ENCODE results near the gene HPS1. TPM values are rescaled to one million over a fixed set of nuclear protein-coding genes. Genes with fewer than 3 reads are reported as not detected.

HPS1 gene
- total RNA-seq, 1 experiment from 2014 or later, result 47.4 TPM

DNA sequence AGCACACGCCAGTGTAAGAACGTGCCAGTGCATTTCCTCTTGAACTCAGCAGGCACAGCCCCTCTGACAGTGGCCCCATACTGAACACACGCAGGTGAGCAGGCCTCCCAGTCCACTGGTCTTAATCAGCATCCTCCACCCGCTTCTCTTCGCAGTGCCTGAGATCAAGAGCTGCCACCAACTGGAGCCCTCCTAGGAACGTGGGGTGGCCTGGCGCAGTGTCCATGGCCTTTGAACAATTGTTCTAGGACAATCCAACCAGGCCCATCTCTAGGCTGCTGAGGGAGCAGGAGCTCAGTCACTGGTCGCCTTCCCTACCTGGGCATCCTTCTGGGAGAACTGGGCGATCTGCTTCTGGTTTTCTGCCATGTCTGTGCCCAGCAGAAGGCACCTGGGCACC lies 47.0 kb downstream of the HPS1 start:
- Histone ChIP-seq H3K23ac (ENCODE audit: insufficient read length, low read depth, low read length) (no peak overlapping the region), H3K79me1 (ENCODE audit: insufficient read depth, low read depth, low read length, poor library complexity, severe bottlenecking) (no peaks in the 10 kb centered on the region), H3K4me2 (ENCODE audit: insufficient read depth, insufficient read length, low read length) (no peak overlapping the region), H2BK120ac (ENCODE audit: low read depth, low read length, poor library complexity, severe bottlenecking) (no peak overlapping the region), H2BK12ac (ENCODE audit: insufficient read length, low read depth, low read length) (no peak overlapping the region), H4K20me1 (ENCODE audit: control insufficient read depth, insufficient read depth, insufficient read length) (no peaks in the 10 kb centered on the region), H3K4me1 (ENCODE audit: insufficient read depth, low read length) (no peaks in the 10 kb centered on the region; the same call in 1 of the 2 replicates), H3T11ph (ENCODE audit: low read length) (no peak overlapping the region), H2AK5ac (ENCODE audit: insufficient read length, low read length) (no peak overlapping the region), H2BK20ac (ENCODE audit: low read depth, low read length, poor library complexity, severe bottlenecking) (no peak overlapping the region), H3K23me2 (ENCODE audit: insufficient read length, low read depth, low read length, poor library complexity, severe bottlenecking) (no peaks in the 10 kb centered on the region), H4K91ac (ENCODE audit: insufficient read length, low read depth, low read length) (no peak overlapping the region), H3K14ac (ENCODE audit: insufficient read depth, low read length) (peak overlapping the region; percentile 40; the same call in 1 of the 2 replicates), H3K27ac (ENCODE audit: insufficient read length, low read depth, low read length) (no peak overlapping the region), H3K79me2 (ENCODE audit: insufficient read depth, low read length) (no peaks in the 10 kb centered on the region), H2AFZ (ENCODE audit: low read length) (no peak overlapping the region), H3K18ac (ENCODE audit: insufficient read length, low read depth, low read length) (no peak overlapping the region), H3K4ac (ENCODE audit: low read depth, low read length) (no peak overlapping the region), H2BK15ac (ENCODE audit: low read depth, low read length) (no peak overlapping the region), H3K9me3 (ENCODE audit: control insufficient read depth, low read depth, low read length) (no peaks in the 10 kb centered on the region), H4K8ac (replicated peaks; ENCODE audit: insufficient read length, low read depth, low read length) (no peak overlapping the region), H3K9ac (ENCODE audit: extremely low read depth, insufficient read length, low read length) (no peak overlapping the region), H3K27me3 (ENCODE audit: insufficient read depth, low read length) (no peaks in the 10 kb centered on the region), H3K56ac (ENCODE audit: insufficient read length, low read depth, low read length) (no peak overlapping the region), H4K5ac (ENCODE audit: insufficient read length, low read depth, low read length) (no peak overlapping the region), H2BK5ac (ENCODE audit: insufficient read length, low read length) (no peak overlapping the region)
- H3K36me3 Mint-ChIP-seq (ENCODE audit: insufficient read depth in 1 of 3, low read depth in 3 of 3), result no peaks in the 10 kb centered on the region; a peak in 2 of 7 replicates
- H3K4me3 Mint-ChIP-seq, result no peak overlapping the region
- no peaks in the 10 kb centered on the region for H3K27me3 Mint-ChIP-seq (ENCODE audit: low read depth)
- H3K27ac Mint-ChIP-seq, result no peak overlapping the region
- no peaks in the 10 kb centered on the region for H3K9me3 Mint-ChIP-seq
- WGBS (ENCODE audit: extremely low coverage, insufficient read length, low lambda C conversion rate), result no CpG with 5 or more reads among the region's 9 CpGs
- H3K4me1 Mint-ChIP-seq, result peaks cover 5 to 8% of the 10 kb centered on the region in 2 experiments
- TF ChIP-seq, protein P1, sequence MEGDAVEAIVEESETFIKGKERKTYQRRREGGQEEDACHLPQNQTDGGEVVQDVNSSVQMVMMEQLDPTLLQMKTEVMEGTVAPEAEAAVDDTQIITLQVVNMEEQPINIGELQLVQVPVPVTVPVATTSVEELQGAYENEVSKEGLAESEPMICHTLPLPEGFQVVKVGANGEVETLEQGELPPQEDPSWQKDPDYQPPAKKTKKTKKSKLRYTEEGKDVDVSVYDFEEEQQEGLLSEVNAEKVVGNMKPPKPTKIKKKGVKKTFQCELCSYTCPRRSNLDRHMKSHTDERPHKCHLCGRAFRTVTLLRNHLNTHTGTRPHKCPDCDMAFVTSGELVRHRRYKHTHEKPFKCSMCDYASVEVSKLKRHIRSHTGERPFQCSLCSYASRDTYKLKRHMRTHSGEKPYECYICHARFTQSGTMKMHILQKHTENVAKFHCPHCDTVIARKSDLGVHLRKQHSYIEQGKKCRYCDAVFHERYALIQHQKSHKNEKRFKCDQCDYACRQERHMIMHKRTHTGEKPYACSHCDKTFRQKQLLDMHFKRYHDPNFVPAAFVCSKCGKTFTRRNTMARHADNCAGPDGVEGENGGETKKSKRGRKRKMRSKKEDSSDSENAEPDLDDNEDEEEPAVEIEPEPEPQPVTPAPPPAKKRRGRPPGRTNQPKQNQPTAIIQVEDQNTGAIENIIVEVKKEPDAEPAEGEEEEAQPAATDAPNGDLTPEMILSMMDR (conservative IDR thresholded peaks at IDR 0.05), result no peak
- DNase-seq, result no peak
